Stimulated activated effector memory CD8-positive, alpha-beta T cell treated with anti-CD3 and anti-CD28 coated beads, Interleukin-12 subunit alpha, Interleukin-12 subunit beta, amount 100 ng/mL, for 72 hours (primary cell): ENCODE results near the gene HUS1.
"Not testable (repeated sequence)": the region's sequence is repeated elsewhere in the genome, so short reads cannot be mapped to it uniquely, and the experiment has no call there.

Source experiments
- ATAC-seq: fragments of 150-1000 bp; cut with Tn5 transposase; 2 replicates; pipeline ENCODE4 v1.10.0; 2021
- DNase-seq, 2 donors: peaks; one replicate each; pipeline ENCODE4 v3.0.0; 2021 to 2022; ENCODE audit warnings: low spot score in 2 of 2
- H3K27ac Mint-ChIP-seq: one replicate; pipeline ENCODE4 v1.8.0; 2022; ENCODE audit warnings: mild to moderate bottlenecking, mixed read lengths
- H3K36me3 Mint-ChIP-seq: one replicate; pipeline ENCODE4 v1.8.0; 2022; ENCODE audit warnings: mild to moderate bottlenecking, mixed read lengths
- H3K4me1 Mint-ChIP-seq: one replicate; pipeline ENCODE4 v1.8.0; 2022; ENCODE audit warnings: mixed read lengths
- H3K4me3 Mint-ChIP-seq: one replicate; pipeline ENCODE4 v1.8.0; 2022; ENCODE audit warnings: mild to moderate bottlenecking, mixed read lengths
- H3K9me3 Mint-ChIP-seq: one replicate; pipeline ENCODE4 v1.8.0; 2022; ENCODE audit warnings: mixed read lengths

HUS1 gene

GRCh38 chr7:47991270-47991669 lies 11.9 kb upstream of the HUS1 start:
- Mint-ChIP-seq H3K27ac (peak overlapping the region; percentile 90), H3K4me3 (peak overlapping the region; percentile 83), H3K9me3 (peaks cover 6% of the 10 kb centered on the region), H3K4me1 (peaks cover 18% of the 10 kb centered on the region), H3K36me3 (peaks cover 6% of the 10 kb centered on the region)
- ATAC-seq, result no peak
- DNase-seq, result no peak

DNA sequence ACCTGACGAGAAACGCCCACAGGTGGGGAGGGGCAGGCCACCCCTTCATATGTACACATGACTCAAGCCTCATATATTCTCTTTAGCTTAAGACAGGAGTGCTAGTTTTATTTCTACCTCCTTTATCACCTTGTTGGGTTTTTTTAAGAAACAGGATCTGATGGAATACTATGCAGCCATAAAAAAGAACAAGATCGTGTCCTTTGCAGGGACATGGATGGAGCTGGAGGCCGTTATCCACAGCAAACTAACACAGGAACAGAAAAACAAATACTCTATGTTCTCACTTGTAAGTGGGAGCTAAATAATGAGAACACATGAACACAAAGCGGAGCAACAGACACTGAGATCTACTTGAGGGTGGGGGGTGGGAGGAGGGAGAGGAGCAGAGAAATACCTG lies 11.2 kb upstream of the HUS1 start:
- no peak overlapping the region for H3K4me3 Mint-ChIP-seq
- peaks cover 6% of the 10 kb centered on the region for H3K36me3 Mint-ChIP-seq
- H3K27ac Mint-ChIP-seq, result no peak overlapping the region
- peaks cover 18% of the 10 kb centered on the region for H3K4me1 Mint-ChIP-seq
- no peak for DNase-seq
- peaks cover 6% of the 10 kb centered on the region for H3K9me3 Mint-ChIP-seq
- no peak for ATAC-seq

DNA sequence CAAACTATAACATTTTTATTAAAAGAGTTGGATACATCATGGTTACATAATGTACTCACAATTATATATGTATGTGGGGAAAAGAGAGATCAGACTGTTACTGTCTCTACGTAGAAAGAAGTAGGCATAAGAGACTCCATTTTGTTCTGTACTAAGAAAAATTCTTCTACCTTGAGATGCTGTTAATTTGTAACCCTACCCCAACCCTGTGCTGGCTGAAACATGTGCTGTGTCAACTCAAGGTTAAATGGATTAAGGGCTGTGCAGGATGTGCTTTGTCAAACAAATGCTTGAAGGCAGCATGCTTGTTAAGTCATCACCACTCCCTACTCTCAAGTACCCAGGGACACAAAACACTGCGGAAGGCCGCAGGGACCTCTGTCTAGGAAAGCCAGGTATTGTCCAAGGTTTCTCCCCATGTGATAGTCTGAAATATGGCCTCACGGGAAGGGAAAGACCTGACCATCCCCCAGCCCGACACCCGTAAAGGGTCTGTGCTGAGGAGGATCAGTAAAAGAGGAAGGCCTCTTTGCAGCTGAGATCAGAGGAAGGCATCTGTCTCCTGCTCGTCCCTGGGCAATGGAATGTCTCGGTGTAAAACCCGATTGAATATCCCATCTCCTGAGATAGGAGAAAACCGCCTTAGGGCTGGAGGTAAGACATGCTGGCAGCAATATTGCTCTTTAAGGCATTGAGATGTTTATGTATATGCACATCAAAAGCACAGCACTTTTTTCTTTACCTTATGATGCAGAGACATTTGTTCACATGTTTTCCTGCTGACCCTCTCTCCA lies 10.4 kb upstream of the HUS1 start:
- peaks cover 18% of the 10 kb centered on the region for H3K4me1 Mint-ChIP-seq
- not testable (repeated sequence) for H3K9me3 Mint-ChIP-seq, H3K27ac Mint-ChIP-seq, ATAC-seq, DNase-seq, H3K4me3 Mint-ChIP-seq, H3K36me3 Mint-ChIP-seq

- H3K27ac Mint-ChIP-seq, result no peak overlapping the region
- ATAC-seq, result no peak
- peaks cover 18% of the 10 kb centered on the region for H3K4me1 Mint-ChIP-seq
- no peak for DNase-seq
- no peak overlapping the region for H3K4me3 Mint-ChIP-seq
- peaks cover 6% of the 10 kb centered on the region for H3K36me3 Mint-ChIP-seq
- no peaks in the 10 kb centered on the region for H3K9me3 Mint-ChIP-seq
Measured at GRCh38 chr7:47988496-47989386, 9.3 kb upstream of the HUS1 start.

GRCh38 chr7:47982610-47983009 lies 3.2 kb upstream of the HUS1 start:
- no peak overlapping the region for H3K4me3 Mint-ChIP-seq
- H3K27ac Mint-ChIP-seq, result no peak overlapping the region
- peaks cover 18% of the 10 kb centered on the region for H3K4me1 Mint-ChIP-seq
- no peak for DNase-seq
- no peaks in the 10 kb centered on the region for H3K9me3 Mint-ChIP-seq
- H3K36me3 Mint-ChIP-seq, result peaks cover 20% of the 10 kb centered on the region
- no peak for ATAC-seq

DNA sequence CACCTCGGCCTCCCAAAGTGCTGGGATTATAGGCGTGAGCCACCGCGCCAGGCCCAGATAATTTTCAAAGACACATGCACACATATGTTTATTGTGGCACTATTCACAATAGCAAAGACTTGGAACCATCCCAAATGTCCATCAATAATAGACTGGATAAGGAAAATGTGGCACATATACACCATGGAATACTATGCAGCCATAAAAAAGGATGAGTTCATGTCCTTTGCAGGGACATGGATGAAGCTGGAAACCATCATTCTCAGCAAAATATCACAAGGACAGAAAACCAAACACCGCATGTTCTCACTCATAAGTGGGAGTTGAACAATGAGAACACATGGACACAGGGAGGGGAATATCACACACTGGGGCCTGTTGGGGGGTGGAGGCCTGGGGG lies 1.2 kb upstream of the HUS1 start:
- not testable (repeated sequence) for H3K27ac Mint-ChIP-seq, DNase-seq, ATAC-seq, H3K4me3 Mint-ChIP-seq, H3K9me3 Mint-ChIP-seq
- H3K4me1 Mint-ChIP-seq, result peaks cover 25% of the 10 kb centered on the region
- H3K36me3 Mint-ChIP-seq, result peaks cover 40% of the 10 kb centered on the region

- H3K9me3 Mint-ChIP-seq, result no peaks in the 10 kb centered on the region
- peak overlapping the region; percentile 97 for H3K27ac Mint-ChIP-seq
- H3K4me3 Mint-ChIP-seq, result peak overlapping the region; percentile 87
- peaks cover 25% of the 10 kb centered on the region for H3K4me1 Mint-ChIP-seq
- H3K36me3 Mint-ChIP-seq, result peaks cover 48% of the 10 kb centered on the region
- no peak for DNase-seq
- ATAC-seq, result no peak
Measured at GRCh38 chr7:47979832-47980181, 392 bp upstream of the HUS1 start.

DNA sequence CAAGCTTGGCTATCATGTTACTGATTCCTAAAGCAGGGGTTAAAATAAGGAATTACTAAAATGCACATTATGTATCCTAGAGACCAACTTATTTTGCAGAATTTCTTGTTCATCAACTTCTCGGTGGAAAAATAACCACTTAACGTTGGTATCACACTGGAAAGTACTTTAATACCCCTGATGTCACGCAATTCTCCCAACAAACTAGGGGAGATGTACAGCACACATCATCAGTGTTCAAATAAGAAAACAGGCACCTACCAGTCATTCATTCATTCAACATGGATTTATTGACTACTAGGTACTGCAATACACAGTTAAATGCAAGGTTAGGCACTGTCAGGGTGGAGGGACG lies 648 bp downstream of the HUS1 start:
- Mint-ChIP-seq H3K9me3 (no peaks in the 10 kb centered on the region), H3K36me3 (peaks cover 59% of the 10 kb centered on the region), H3K27ac (peak overlapping the region; percentile 97), H3K4me3 (peak overlapping the region; percentile 87), H3K4me1 (peaks cover 34% of the 10 kb centered on the region)
- no peak for DNase-seq
- no peak for ATAC-seq

DNA sequence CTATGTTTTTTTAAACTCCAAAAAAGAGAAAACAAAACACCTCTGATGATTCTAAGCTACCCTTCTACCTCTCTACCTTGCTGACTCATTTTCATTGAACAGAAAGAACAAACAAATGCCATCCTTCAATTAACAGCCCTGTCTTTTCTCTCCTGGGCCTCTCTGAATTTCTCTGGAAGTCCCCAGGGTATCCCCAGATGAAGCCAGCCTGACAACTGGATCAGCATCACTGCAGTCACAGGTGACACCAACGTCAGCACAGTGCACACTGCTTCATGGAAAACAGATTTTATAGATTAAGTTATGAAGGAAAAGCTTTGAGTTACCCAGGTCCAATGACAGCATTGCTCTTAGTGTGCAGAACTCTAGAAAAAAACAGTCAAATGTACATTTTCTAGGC lies 5.7 kb downstream of the HUS1 start:
- Mint-ChIP-seq H3K4me1 (peaks cover 57% of the 10 kb centered on the region), H3K9me3 (no peaks in the 10 kb centered on the region), H3K36me3 (peaks cover 100% of the 10 kb centered on the region), H3K27ac (peak overlapping the region; percentile 74), H3K4me3 (no peak overlapping the region)
- DNase-seq, result no peak
- ATAC-seq, result no peak

GRCh38 chr7:47970761-47971160 lies 8.7 kb downstream of the HUS1 start:
- Mint-ChIP-seq H3K36me3 (peaks cover 100% of the 10 kb centered on the region), H3K9me3 (no peaks in the 10 kb centered on the region), H3K4me3 (no peak overlapping the region), H3K27ac (peak overlapping the region; percentile 52), H3K4me1 (peaks cover 45% of the 10 kb centered on the region)
- DNase-seq, result no peak
- ATAC-seq, result no peak

DNA sequence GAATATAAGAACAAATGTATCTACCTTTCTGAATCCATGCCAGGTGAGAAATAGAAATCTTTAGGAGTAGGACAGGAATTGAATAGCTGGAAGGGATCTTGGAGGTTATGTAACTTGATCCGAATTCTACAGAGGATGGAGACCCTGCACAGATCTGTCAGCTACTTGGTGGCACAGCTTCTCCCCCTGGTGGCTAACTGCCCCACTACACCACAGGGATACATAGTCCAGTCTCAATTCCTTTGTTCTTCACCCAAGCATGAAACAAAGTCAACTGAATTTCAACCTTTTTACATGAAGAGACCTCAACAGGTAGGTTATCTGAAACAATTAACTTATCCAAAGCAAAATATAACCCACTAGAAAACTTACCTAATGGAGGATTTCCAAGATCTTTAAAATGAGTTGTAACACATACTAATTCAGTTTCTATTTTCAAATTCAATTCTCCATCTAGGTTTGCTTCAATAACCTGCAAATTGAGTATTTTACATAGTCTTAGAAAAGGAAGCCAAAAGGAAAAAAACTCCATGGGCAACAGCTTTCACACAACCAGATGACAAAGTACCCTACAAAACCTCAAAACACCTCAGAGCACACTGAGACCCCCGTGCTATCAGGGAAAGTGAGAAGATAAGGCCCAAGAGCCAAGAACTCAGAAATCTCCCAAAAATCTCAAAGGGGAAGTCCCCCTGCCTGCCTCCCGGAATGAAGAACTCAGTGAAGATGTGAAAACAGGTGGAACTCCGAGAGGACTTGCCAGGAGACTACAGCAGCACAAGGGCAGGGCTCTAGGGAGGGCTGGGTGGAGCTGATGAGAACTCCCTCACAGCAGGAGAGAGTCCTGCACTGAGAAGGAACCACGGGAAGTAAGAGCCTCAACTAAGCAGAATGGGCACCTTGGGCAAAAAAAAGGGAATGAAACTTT lies 10.3 kb downstream of the HUS1 start:
- peaks cover 100% of the 10 kb centered on the region for H3K36me3 Mint-ChIP-seq
- peak overlapping the region; percentile 50 for H3K27ac Mint-ChIP-seq
- no peak overlapping the region for H3K4me3 Mint-ChIP-seq
- ATAC-seq, result peak; percentile 62
- H3K9me3 Mint-ChIP-seq, result no peaks in the 10 kb centered on the region
- peak; percentile 18 to 71 for DNase-seq
- peaks cover 42% of the 10 kb centered on the region for H3K4me1 Mint-ChIP-seq

DNA sequence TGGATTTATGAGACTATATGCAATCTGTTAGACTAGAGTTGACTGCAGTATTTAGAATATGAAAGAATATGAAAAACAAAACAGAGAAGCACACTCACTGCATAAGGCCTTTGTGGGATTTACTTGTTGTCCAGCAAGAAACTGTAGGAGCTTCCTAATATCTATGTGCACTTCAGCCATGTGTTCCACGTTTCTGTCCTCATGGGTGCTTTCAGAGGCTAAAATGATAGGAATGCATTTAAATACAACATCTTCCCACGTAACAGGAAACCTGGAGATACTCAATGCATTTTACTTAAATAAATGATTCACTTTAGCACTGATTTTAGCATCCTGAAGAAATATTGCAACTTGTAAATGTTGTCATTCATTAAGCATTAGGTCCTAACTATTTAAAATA lies 11.7 kb downstream of the HUS1 start:
- Mint-ChIP-seq H3K4me1 (peaks cover 28% of the 10 kb centered on the region), H3K27ac (no peak overlapping the region), H3K9me3 (no peaks in the 10 kb centered on the region), H3K4me3 (no peak overlapping the region), H3K36me3 (peaks cover 100% of the 10 kb centered on the region)
- DNase-seq (no peak), ATAC-seq (no peak)

GRCh38 chr7:47967123-47967522 lies 12.3 kb downstream of the HUS1 start:
- Mint-ChIP-seq H3K9me3 (no peaks in the 10 kb centered on the region), H3K4me1 (peaks cover 23% of the 10 kb centered on the region), H3K27ac (peak overlapping the region; percentile 26), H3K4me3 (no peak overlapping the region), H3K36me3 (peaks cover 100% of the 10 kb centered on the region)
- ATAC-seq (no peak), DNase-seq (no peak)

GRCh38 chr7:47965456-47965855 lies 14.0 kb downstream of the HUS1 start:
- no peaks in the 10 kb centered on the region for H3K9me3 Mint-ChIP-seq
- no peak overlapping the region for H3K4me3 Mint-ChIP-seq
- peaks cover 23% of the 10 kb centered on the region for H3K4me1 Mint-ChIP-seq
- DNase-seq (no peak), ATAC-seq (no peak)
- H3K27ac Mint-ChIP-seq, result no peak overlapping the region
- H3K36me3 Mint-ChIP-seq, result peaks cover 100% of the 10 kb centered on the region

GRCh38 chr7:47962262-47962661 lies 17.2 kb downstream of the HUS1 start:
- H3K36me3 Mint-ChIP-seq, result peaks cover 78% of the 10 kb centered on the region
- no peak overlapping the region for H3K4me3 Mint-ChIP-seq
- DNase-seq, result no peak
- no peaks in the 10 kb centered on the region for H3K9me3 Mint-ChIP-seq
- no peak overlapping the region for H3K27ac Mint-ChIP-seq
- no peak for ATAC-seq
- H3K4me1 Mint-ChIP-seq, result peaks cover 5% of the 10 kb centered on the region
